Panc1 (cell line): Measurements from ENCODE around the gene EIF3B. TPM values are rescaled to one million over a fixed set of nuclear protein-coding genes. Genes with fewer than 3 reads are reported as not detected.
"Not testable (repeated sequence)": the region's sequence is repeated elsewhere in the genome, so short reads cannot be mapped to it uniquely, and the experiment has no call there.

Experiments used
- ATAC-seq: fragments of 200-7000 bp; cut with Tn5 transposase; 2 replicates; pipeline ENCODE4 v1.9.1; 2020; ENCODE audit warnings: mild to moderate bottlenecking, moderate library complexity
- BruUV-seq: library from RNA; stranded (reverse); fragments of 400-500 nt; replicated peaks from 2 replicates; lab custom pipeline; 2021; lab: Mats Ljungman, UMichigan
- CTCF ChIA-PET: fragments of 300-600 bp; sonication (Branson Sonifier 250); formaldehyde crosslinking; loops from one replicate; lab custom pipeline; 2022; ENCODE audit warnings: antibody characterized with exemption; lab: Charles Lee
- POLR2A ChIA-PET: fragments of 300-600 bp; sonication (Branson Sonifier 250); formaldehyde crosslinking; loops from one replicate; lab custom pipeline; 2022; ENCODE audit warnings: antibody characterized with exemption; lab: Charles Lee
- DNase-seq: peaks from one replicate; pipeline ENCODE4 v3.0.0-alpha.2; 2010; ENCODE audit warnings: low read depth, low spot score
- H3K27ac ChIP-seq: 2 replicates; pipeline ENCODE4 v1.5.1; 2011; ENCODE audit warnings: mild to moderate bottlenecking, low read length, inconsistent platforms
- H3K27me3 ChIP-seq: fragments of 200-500 bp; sonication (Bioruptor generic); 2 replicates; pipeline ENCODE4 v1.6.0; 2014; ENCODE audit warnings: low read length, inconsistent platforms; ENCODE audit not compliant: control insufficient read depth, insufficient read depth
- H3K36me3 ChIP-seq: fragments of 200-500 bp; sonication (Bioruptor generic); 2 replicates; pipeline ENCODE4 v1.5.1; 2014; ENCODE audit warnings: inconsistent platforms, mild to moderate bottlenecking, low read length, moderate library complexity; ENCODE audit not compliant: control insufficient read depth, insufficient read depth
- H3K4me1 ChIP-seq: 2 replicates; pipeline ENCODE4 v1.5.1; 2011; ENCODE audit warnings: inconsistent platforms, mild to moderate bottlenecking, low read length, moderate library complexity; ENCODE audit not compliant: control insufficient read depth, insufficient read depth
- H3K4me3 ChIP-seq, 2 experiments: 2 replicates each; pipeline ENCODE4 v1.5.1; 2011 to 2012; ENCODE audit warnings: low read depth in 2 of 2, low read length in 2 of 2, mild to moderate bottlenecking in 2 of 2, inconsistent platforms in 1 of 2, moderate library complexity in 1 of 2
- H3K9me3 ChIP-seq: fragments of 200-500 bp; sonication (Bioruptor generic); 2 replicates; pipeline ENCODE4 v1.5.1; 2014; ENCODE audit warnings: low read depth, mild to moderate bottlenecking, inconsistent platforms, low read length, moderate library complexity; ENCODE audit not compliant: control insufficient read depth, insufficient read depth
- POLR2AphosphoS5 ChIP-seq: IDR thresholded peaks from 2 replicates; pipeline ENCODE4 v1.6.1; 2012; ENCODE audit warnings: mild to moderate bottlenecking, low read depth, low read length, moderate library complexity
- SIN3A ChIP-seq: IDR thresholded peaks from 2 replicates; pipeline ENCODE4 v1.6.1; 2012; ENCODE audit warnings: low read depth, mild to moderate bottlenecking, low read length, moderate library complexity, borderline replicate concordance; ENCODE audit not compliant: insufficient read depth
- TCF7L2 ChIP-seq: IDR thresholded peaks from 2 replicates; pipeline ENCODE4 v1.6.1; 2011; ENCODE audit warnings: mild to moderate bottlenecking, low read depth, low read length, inconsistent platforms
- in situ Hi-C: cut with HindIII; loops from 2 replicates; pipeline ENCODE4 v1.10.0; 2016; ENCODE audit warnings: low sequenced_read_pairs, low pct_unique_long_range_greater_than_20kb
- intact Hi-C: fragments of 100-400 bp; cut with micrococcal nuclease; formaldehyde crosslinking; loops from one replicate; pipeline ENCODE4 v1.10.0; 2022; ENCODE audit not compliant: unreplicated experiment
- total RNA-seq: library from RNA; stranded (reverse); gene quantifications from one replicate; pipeline ENCODE4 v1.2.1, GENCODE V29; 2021; ENCODE audit not compliant: unreplicated experiment
- TF ChIP-seq, protein P1 (sequence below), 2 experiments: IDR thresholded peaks; 2 replicates each; pipeline ENCODE4 v1.6.1; 2011 to 2012; ENCODE audit warnings: low read depth in 2 of 2, control low read depth in 1 of 2, low read length in 1 of 2, mild to moderate bottlenecking in 1 of 2, moderate library complexity in 1 of 2; ENCODE audit not compliant: insufficient read depth in 1 of 2
- TF ChIP-seq, protein P2 (sequence below): fragments of 450-650 bp; IDR thresholded peaks from 2 replicates; pipeline ENCODE4 v1.5.1; 2017; ENCODE audit warnings: mild to moderate bottlenecking

Gene EIF3B
- total RNA-seq, 1 experiment from 2014 or later: 432 TPM

DNA sequence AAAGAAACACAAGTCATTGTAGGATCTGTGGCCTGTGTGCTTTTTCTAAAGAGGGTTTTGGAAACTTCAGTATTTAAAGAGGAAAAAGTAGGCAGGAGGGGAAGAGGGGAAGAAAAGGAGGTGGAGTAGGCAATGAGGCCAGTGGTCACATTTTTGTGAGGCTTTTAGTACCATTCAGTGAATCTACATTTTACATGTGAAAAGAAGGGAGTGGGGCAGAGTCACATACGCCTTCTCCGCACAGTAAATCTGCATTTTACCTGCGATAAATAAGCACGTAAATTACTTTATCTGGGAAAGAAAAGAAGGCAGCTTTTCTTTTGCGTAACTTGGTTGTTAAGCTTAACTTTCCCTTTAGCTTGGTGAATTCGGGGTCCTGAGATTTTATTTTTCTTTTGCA lies 62.0 kb downstream of the EIF3B start:
- BruUV-seq: TSS peak; percentile 42
- in situ Hi-C loops (no loop called here), intact Hi-C loops (no loop called here)
- H3K9me3 ChIP-seq: no peaks in the 10 kb centered on the region
- TF ChIP-seq, protein P1, sequence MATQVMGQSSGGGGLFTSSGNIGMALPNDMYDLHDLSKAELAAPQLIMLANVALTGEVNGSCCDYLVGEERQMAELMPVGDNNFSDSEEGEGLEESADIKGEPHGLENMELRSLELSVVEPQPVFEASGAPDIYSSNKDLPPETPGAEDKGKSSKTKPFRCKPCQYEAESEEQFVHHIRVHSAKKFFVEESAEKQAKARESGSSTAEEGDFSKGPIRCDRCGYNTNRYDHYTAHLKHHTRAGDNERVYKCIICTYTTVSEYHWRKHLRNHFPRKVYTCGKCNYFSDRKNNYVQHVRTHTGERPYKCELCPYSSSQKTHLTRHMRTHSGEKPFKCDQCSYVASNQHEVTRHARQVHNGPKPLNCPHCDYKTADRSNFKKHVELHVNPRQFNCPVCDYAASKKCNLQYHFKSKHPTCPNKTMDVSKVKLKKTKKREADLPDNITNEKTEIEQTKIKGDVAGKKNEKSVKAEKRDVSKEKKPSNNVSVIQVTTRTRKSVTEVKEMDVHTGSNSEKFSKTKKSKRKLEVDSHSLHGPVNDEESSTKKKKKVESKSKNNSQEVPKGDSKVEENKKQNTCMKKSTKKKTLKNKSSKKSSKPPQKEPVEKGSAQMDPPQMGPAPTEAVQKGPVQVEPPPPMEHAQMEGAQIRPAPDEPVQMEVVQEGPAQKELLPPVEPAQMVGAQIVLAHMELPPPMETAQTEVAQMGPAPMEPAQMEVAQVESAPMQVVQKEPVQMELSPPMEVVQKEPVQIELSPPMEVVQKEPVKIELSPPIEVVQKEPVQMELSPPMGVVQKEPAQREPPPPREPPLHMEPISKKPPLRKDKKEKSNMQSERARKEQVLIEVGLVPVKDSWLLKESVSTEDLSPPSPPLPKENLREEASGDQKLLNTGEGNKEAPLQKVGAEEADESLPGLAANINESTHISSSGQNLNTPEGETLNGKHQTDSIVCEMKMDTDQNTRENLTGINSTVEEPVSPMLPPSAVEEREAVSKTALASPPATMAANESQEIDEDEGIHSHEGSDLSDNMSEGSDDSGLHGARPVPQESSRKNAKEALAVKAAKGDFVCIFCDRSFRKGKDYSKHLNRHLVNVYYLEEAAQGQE (IDR thresholded peaks at IDR 0.05; ENCODE audit: insufficient read depth in 1 of 2, low read depth in 2 of 2, low read length in 1 of 2): no peak
- TF ChIP-seq, protein P2, sequence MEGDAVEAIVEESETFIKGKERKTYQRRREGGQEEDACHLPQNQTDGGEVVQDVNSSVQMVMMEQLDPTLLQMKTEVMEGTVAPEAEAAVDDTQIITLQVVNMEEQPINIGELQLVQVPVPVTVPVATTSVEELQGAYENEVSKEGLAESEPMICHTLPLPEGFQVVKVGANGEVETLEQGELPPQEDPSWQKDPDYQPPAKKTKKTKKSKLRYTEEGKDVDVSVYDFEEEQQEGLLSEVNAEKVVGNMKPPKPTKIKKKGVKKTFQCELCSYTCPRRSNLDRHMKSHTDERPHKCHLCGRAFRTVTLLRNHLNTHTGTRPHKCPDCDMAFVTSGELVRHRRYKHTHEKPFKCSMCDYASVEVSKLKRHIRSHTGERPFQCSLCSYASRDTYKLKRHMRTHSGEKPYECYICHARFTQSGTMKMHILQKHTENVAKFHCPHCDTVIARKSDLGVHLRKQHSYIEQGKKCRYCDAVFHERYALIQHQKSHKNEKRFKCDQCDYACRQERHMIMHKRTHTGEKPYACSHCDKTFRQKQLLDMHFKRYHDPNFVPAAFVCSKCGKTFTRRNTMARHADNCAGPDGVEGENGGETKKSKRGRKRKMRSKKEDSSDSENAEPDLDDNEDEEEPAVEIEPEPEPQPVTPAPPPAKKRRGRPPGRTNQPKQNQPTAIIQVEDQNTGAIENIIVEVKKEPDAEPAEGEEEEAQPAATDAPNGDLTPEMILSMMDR: no peak
- no peak for TF ChIP-seq SIN3A
- TF ChIP-seq POLR2AphosphoS5: no peak
- TF ChIP-seq TCF7L2: no peak
- DNase-seq (no peak), ATAC-seq (no peak)
- no peak overlapping the region for H3K4me3 ChIP-seq
- no peak overlapping the region for H3K27ac ChIP-seq
- H3K4me1 ChIP-seq: peaks cover 12% of the 10 kb centered on the region
- ChIA-PET CTCF (interaction anchor here (0.6 to 0.7 kb wide), 2 partner anchors 52 to 192 kb away, joined by 5 to 8 read pairs; no protein-coding TSS in a partner anchor), POLR2A (interaction anchor here (0.7 kb wide), 1 partner anchor 11 kb away, joined by 4 read pairs; no protein-coding TSS in a partner anchor)
- no peaks in the 10 kb centered on the region for H3K36me3 ChIP-seq
- no peaks in the 10 kb centered on the region for H3K27me3 ChIP-seq

DNA sequence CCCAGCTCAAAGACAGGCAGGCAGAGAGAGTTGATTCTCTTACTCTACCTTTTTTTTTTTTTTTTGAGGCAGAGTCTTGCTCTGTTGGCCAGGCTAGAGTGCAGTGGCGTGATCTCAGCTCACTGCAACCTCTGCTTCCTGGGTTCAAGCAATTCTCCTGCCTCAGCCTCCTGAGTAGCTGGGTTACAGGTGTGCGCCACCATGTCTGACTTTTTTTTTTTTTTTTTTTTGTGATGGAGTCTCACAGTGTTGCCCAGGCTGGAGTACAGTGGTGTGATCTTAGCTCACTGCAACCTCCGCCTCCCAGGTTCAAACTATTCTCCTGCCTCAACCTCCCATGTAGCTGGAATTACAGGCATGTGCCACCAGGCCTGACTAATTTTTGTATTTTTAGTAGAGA lies 62.6 kb downstream of the EIF3B start:
- DNase-seq, in situ Hi-C loops, H3K27ac ChIP-seq, BruUV-seq, H3K27me3 ChIP-seq, intact Hi-C loops, H3K9me3 ChIP-seq, H3K4me3 ChIP-seq, ATAC-seq, H3K4me1 ChIP-seq, H3K36me3 ChIP-seq: not testable (repeated sequence)
- ChIA-PET POLR2A (interaction anchor here (0.7 kb wide), 1 partner anchor 11 kb away, joined by 4 read pairs; no protein-coding TSS in a partner anchor), CTCF (interaction anchor here (0.6 to 0.7 kb wide), 4 partner anchors 9 to 1373 kb away, joined by 5 to 8 read pairs (median 6); partner anchors contain the start of gene GPR146)

DNA sequence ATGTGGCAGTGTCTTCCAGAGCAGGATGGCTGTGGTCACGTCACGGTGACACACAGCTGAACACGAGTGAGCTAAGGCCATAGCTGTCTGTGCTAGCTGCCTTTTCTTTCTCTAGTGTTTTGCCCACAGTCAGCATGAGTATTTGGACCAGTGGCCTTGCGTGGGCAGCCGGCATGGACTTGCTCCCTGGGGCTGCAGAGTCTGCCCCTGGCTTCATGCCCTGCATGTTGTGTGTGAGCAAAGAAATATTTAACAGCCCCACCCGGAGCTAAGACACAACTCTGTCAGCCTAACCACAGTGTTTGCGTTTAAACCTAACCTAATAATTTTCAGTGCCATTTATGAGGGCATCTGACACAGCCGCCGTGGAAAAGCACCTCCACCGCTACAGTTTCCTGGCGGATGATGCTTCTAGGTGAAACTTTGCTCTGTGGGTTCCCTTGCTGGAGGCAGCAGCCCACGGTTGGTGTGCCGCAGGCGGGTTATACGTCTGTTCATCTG lies 63.4 kb downstream of the EIF3B start:
- H3K4me3 ChIP-seq: no peak overlapping the region
- no TSS peak for BruUV-seq
- H3K36me3 ChIP-seq: no peaks in the 10 kb centered on the region
- intact Hi-C loops (no loop called here), in situ Hi-C loops (no loop called here)
- peaks cover 3% of the 10 kb centered on the region; the same call in 1 of the 2 replicates for H3K4me1 ChIP-seq
- CTCF ChIA-PET: no interaction called here
- H3K9me3 ChIP-seq: no peaks in the 10 kb centered on the region
- H3K27me3 ChIP-seq: no peaks in the 10 kb centered on the region
- no peak overlapping the region for H3K27ac ChIP-seq
- POLR2A ChIA-PET: no interaction called here
- ATAC-seq: peak; percentile 31; the same call in 1 of the 2 replicates
- DNase-seq: no peak
- TF ChIP-seq POLR2AphosphoS5 (no peak), SIN3A (no peak), TCF7L2 (no peak)
- TF ChIP-seq, protein P1 (IDR thresholded peaks at IDR 0.05; ENCODE audit: insufficient read depth in 1 of 2, low read depth in 2 of 2, low read length in 1 of 2): no peak
- TF ChIP-seq, protein P2: no peak
